ENCODE data around the gene PDZD2. TPM values are rescaled to one million over a fixed set of nuclear protein-coding genes. Genes with fewer than 3 reads are reported as not detected.

The PDZD2 gene
- total RNA-seq, 1 experiment from 2014 or later: 23.0 TPM

DNA sequence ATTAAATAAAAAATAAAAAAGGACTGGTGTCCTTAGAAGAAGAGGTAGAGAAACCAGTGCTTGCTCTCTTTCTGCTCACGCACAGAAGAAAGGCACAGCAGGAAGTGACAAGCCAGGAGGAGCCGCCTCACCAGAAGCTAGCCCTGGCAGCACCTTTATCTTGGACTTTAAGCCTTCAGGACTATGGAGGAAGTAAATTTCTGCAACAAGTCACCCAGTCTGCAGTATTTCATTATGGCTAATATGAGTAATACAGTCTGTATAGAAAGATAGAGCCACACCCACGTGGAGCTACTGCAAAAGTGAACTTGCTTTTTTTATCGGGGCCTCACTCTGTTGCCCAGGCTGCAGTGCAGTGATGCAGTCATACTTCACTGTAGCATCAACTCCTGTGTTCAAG is 68.4 kb downstream of the PDZD2 start:
- ChIA-PET POLR2A (no interaction called here), CTCF (no interaction called here)
- TF ChIP-seq, protein P1, sequence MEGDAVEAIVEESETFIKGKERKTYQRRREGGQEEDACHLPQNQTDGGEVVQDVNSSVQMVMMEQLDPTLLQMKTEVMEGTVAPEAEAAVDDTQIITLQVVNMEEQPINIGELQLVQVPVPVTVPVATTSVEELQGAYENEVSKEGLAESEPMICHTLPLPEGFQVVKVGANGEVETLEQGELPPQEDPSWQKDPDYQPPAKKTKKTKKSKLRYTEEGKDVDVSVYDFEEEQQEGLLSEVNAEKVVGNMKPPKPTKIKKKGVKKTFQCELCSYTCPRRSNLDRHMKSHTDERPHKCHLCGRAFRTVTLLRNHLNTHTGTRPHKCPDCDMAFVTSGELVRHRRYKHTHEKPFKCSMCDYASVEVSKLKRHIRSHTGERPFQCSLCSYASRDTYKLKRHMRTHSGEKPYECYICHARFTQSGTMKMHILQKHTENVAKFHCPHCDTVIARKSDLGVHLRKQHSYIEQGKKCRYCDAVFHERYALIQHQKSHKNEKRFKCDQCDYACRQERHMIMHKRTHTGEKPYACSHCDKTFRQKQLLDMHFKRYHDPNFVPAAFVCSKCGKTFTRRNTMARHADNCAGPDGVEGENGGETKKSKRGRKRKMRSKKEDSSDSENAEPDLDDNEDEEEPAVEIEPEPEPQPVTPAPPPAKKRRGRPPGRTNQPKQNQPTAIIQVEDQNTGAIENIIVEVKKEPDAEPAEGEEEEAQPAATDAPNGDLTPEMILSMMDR (IDR thresholded peaks at IDR 0.05; ENCODE audit: unreplicated experiment): no peak
- no TSS peak for BruUV-seq (replicated peaks)
- intact Hi-C loops (cut with micrococcal nuclease): no loop called here
- Mint-ChIP-seq H3K36me3 (ENCODE audit: insufficient read depth, unreplicated experiment) (no peaks in the 10 kb centered on the region), H3K9me3 (ENCODE audit: unreplicated experiment) (no peaks in the 10 kb centered on the region), H3K4me1 (ENCODE audit: insufficient read depth, unreplicated experiment) (no peaks in the 10 kb centered on the region), H3K4me3 (ENCODE audit: unreplicated experiment) (no peak overlapping the region), H3K27me3 (ENCODE audit: insufficient read depth, unreplicated experiment) (peaks cover 24% of the 10 kb centered on the region), H3K27ac (ENCODE audit: low read depth, unreplicated experiment) (no peak overlapping the region)
- DNase-seq (ENCODE audit: unreplicated experiment): no peak

- H3K27me3 Mint-ChIP-seq (ENCODE audit: insufficient read depth, unreplicated experiment): peaks cover 16% of the 10 kb centered on the region
- ChIA-PET CTCF (no interaction called here), POLR2A (no interaction called here)
- no TSS peak for BruUV-seq (replicated peaks)
- H3K4me3 Mint-ChIP-seq (ENCODE audit: unreplicated experiment): no peak overlapping the region
- no peaks in the 10 kb centered on the region for H3K9me3 Mint-ChIP-seq (ENCODE audit: unreplicated experiment)
- H3K36me3 Mint-ChIP-seq (ENCODE audit: insufficient read depth, unreplicated experiment): no peaks in the 10 kb centered on the region
- intact Hi-C loops (cut with micrococcal nuclease): no loop called here
- no peak for DNase-seq (ENCODE audit: unreplicated experiment)
- TF ChIP-seq, protein P1 (IDR thresholded peaks at IDR 0.05; ENCODE audit: unreplicated experiment): no peak
- no peak overlapping the region for H3K27ac Mint-ChIP-seq (ENCODE audit: low read depth, unreplicated experiment)
- no peaks in the 10 kb centered on the region for H3K4me1 Mint-ChIP-seq (ENCODE audit: insufficient read depth, unreplicated experiment)
Observed at GRCh38 chr5:31708089-31708488, 69.2 kb downstream of the PDZD2 start.

- H3K4me1 Mint-ChIP-seq (ENCODE audit: insufficient read depth, unreplicated experiment): no peaks in the 10 kb centered on the region
- TF ChIP-seq, protein P1 (IDR thresholded peaks at IDR 0.05; ENCODE audit: unreplicated experiment): no peak
- no peaks in the 10 kb centered on the region for H3K36me3 Mint-ChIP-seq (ENCODE audit: insufficient read depth, unreplicated experiment)
- CTCF ChIA-PET: interaction anchor here (1.2 kb wide), 1 partner anchor 10 kb away, joined by 3 read pairs; no protein-coding TSS in a partner anchor
- intact Hi-C loops (cut with micrococcal nuclease): no loop called here
- no TSS peak for BruUV-seq (replicated peaks)
- no peaks in the 10 kb centered on the region for H3K27me3 Mint-ChIP-seq (ENCODE audit: insufficient read depth, unreplicated experiment)
- no peaks in the 10 kb centered on the region for H3K9me3 Mint-ChIP-seq (ENCODE audit: unreplicated experiment)
- POLR2A ChIA-PET: no interaction called here
- no peak overlapping the region for H3K4me3 Mint-ChIP-seq (ENCODE audit: unreplicated experiment)
- H3K27ac Mint-ChIP-seq (ENCODE audit: low read depth, unreplicated experiment): no peak overlapping the region
- DNase-seq (ENCODE audit: unreplicated experiment): no peak
Observed at GRCh38 chr5:31711363-31711762, 72.4 kb downstream of the PDZD2 start.

DNA sequence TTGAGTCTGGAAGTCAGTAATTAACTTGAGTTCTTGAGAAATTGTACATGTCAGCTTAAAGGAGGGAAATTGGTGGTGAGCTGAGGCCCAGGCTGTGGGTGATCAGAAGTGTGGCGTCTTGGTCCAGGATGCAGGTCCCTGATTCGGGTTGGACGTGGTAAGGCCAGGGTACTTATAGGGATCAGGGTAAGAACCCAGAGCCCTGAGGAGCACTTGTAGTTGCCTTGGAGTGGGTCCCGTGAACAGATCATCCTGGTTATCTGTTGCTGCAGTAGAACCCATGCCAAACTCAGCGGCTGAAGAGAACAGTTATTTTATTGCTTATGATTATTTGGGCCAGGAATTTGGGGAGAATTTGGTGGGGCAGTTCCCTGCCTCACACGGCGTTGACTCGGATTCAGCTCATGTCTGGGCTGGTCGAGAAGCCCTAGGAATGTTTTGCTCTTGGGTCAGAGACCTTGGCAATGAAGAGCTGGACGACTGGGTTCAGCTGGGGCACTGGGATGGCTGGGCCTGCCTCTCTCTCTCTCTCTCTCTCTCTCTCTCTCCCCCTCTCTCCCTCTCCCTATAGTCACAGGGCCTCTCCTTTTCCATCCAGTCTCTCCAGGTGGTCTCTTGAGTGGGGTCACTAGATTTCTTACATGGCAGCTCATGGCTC is 73.1 kb downstream of the PDZD2 start:
- H3K36me3 Mint-ChIP-seq (ENCODE audit: insufficient read depth, unreplicated experiment): no peaks in the 10 kb centered on the region
- ChIA-PET CTCF (interaction anchor here (0.6 to 1.2 kb wide), 3 partner anchors 11 to 423 kb away, joined by 3 read pairs; no protein-coding TSS in a partner anchor), POLR2A (interaction anchor here (0.7 kb wide), 1 partner anchor 70 kb away, joined by 3 read pairs; no protein-coding TSS in a partner anchor)
- H3K27ac Mint-ChIP-seq (ENCODE audit: low read depth, unreplicated experiment): no peak overlapping the region
- no peaks in the 10 kb centered on the region for H3K27me3 Mint-ChIP-seq (ENCODE audit: insufficient read depth, unreplicated experiment)
- H3K4me1 Mint-ChIP-seq (ENCODE audit: insufficient read depth, unreplicated experiment): no peaks in the 10 kb centered on the region
- intact Hi-C loops (cut with micrococcal nuclease): no loop called here
- no TSS peak for BruUV-seq (replicated peaks)
- DNase-seq (ENCODE audit: unreplicated experiment): no peak
- TF ChIP-seq, protein P1 (IDR thresholded peaks at IDR 0.05; ENCODE audit: unreplicated experiment): no peak
- no peaks in the 10 kb centered on the region for H3K9me3 Mint-ChIP-seq (ENCODE audit: unreplicated experiment)
- H3K4me3 Mint-ChIP-seq (ENCODE audit: unreplicated experiment): no peak overlapping the region
